HepG2 (cell line): ENCODE results near the gene TOR1A. TPM values are rescaled to one million over a fixed set of nuclear protein-coding genes. Genes with fewer than 3 reads are reported as not detected.

Source experiments
- ATAC-seq: fragments of 200-7000 bp; cut with Tn5 transposase; 3 replicates; pipeline ENCODE4 v1.9.1; 2020; ENCODE audit warnings: mild to moderate bottlenecking, moderate library complexity
- BruUV-seq: library from RNA; stranded (reverse); fragments of 400-500 nt; replicated peaks from 2 replicates; lab custom pipeline; 2021; lab: Mats Ljungman, UMichigan
- CTCF ChIA-PET: fragments of 300-600 bp; formaldehyde crosslinking; extraction: SDS; loops from one replicate; lab custom pipeline; 2021; ENCODE audit warnings: low total read pairs, inconsistent platforms, low intra/inter-chr PET ratio; lab: Yijun Ruan, JAX
- POLR2A ChIA-PET: fragments of 350-600 bp; sonication (Branson Sonifier 250); formaldehyde crosslinking; loops from one replicate; lab custom pipeline; 2020; ENCODE audit warnings: antibody characterized with exemption, inconsistent platforms; lab: Yijun Ruan, JAX
- DNase-seq: peaks from one replicate; pipeline ENCODE4 v3.0.0-alpha.2; 2015; ENCODE audit warnings: low spot score
- FAIRE-seq: peaks from 3 replicates; lab custom pipeline; 2011; peaks lifted over from hg19 to GRCh38; lab: Jason Lieb, UNC
- H2AFZ ChIP-seq: one replicate; pipeline ENCODE4 v1.6.1; 2011; ENCODE audit warnings: low read length, inconsistent platforms
- H3K27ac ChIP-seq: fragments of 300-600 bp; 3 replicates; pipeline ENCODE4 v1.8.0; 2011; ENCODE audit warnings: mixed run types, mild to moderate bottlenecking, mixed read lengths, low read length, inconsistent platforms; ENCODE audit not compliant: insufficient read depth; ENCODE audit errors: extremely low read length
- H3K27me3 ChIP-seq, 2 experiments: fragments of 200-600 bp in 1 of 2; 2 replicates in 1 of 2; 3 replicates in 1 of 2; pipeline versions ENCODE4 v1.6.0 to v1.8.0; 2011; ENCODE audit warnings: low read length in 2 of 2, mild to moderate bottlenecking in 2 of 2, moderate library complexity in 2 of 2, inconsistent platforms in 1 of 2; ENCODE audit not compliant: insufficient read depth in 2 of 2, control insufficient read depth in 1 of 2
- H3K36me3 ChIP-seq, 2 experiments: fragments of 200-600 bp in 1 of 2; replicated peaks in 1 of 2; 2 replicates in 1 of 2; 3 replicates in 1 of 2; pipeline versions ENCODE4 v1.5.1 to v1.8.0; 2011; ENCODE audit warnings: low read length in 2 of 2, inconsistent platforms in 1 of 2; ENCODE audit not compliant: insufficient read depth in 2 of 2, control insufficient read depth in 1 of 2
- H3K4me1 ChIP-seq: 2 replicates; pipeline ENCODE4 v1.5.1; 2012; ENCODE audit warnings: low read length, inconsistent platforms; ENCODE audit not compliant: insufficient read depth
- H3K4me2 ChIP-seq: 2 replicates; pipeline ENCODE4 v1.6.0; 2011; ENCODE audit warnings: low read depth, low read length, inconsistent platforms
- H3K4me3 ChIP-seq, 3 experiments: fragments of 200-600 bp in 1 of 3; sonication (generic), shearing (Covaris generic) in 1 of 3; replicated peaks in 1 of 3; 2 replicates each; pipeline ENCODE4 v1.5.1; 2011 to 2016; ENCODE audit warnings: low read length in 3 of 3, inconsistent platforms in 2 of 3, low read depth in 2 of 3, mild to moderate bottlenecking in 2 of 3, control low read depth in 1 of 3, mixed read lengths in 1 of 3; ENCODE audit not compliant: insufficient read depth in 1 of 3
- H3K79me2 ChIP-seq: one replicate; pipeline ENCODE4 v1.6.1; 2011; ENCODE audit warnings: low read length, inconsistent platforms; ENCODE audit not compliant: insufficient read depth
- H3K9ac ChIP-seq: 2 replicates; pipeline ENCODE4 v1.6.0; 2011; ENCODE audit warnings: mild to moderate bottlenecking, low read depth, low read length, inconsistent platforms; ENCODE audit not compliant: insufficient read depth
- H3K9me3 ChIP-seq: 2 replicates; pipeline ENCODE4 v1.5.1; 2012; ENCODE audit warnings: mild to moderate bottlenecking, low read length
- H4K20me1 ChIP-seq: 2 replicates; pipeline ENCODE4 v1.6.0; 2011; ENCODE audit warnings: inconsistent platforms, mild to moderate bottlenecking, low read length, moderate library complexity; ENCODE audit not compliant: insufficient read depth
- IKZF1 ChIP-seq: fragments of 450-650 bp; IDR thresholded peaks from 2 replicates; pipeline ENCODE4 v1.7.1; 2016
- KDM1A ChIP-seq: IDR thresholded peaks from 2 replicates; pipeline ENCODE4 v1.6.1; 2016; ENCODE audit warnings: missing compliant biosample characterization
- LRRFIP1 ChIP-seq: sonication (generic); formaldehyde crosslinking; conservative IDR thresholded peaks from 2 replicates; pipeline ENCODE4 v1.4.0; 2020; ENCODE audit warnings: missing genetic modification reagents
- REL ChIP-seq: sonication (generic); formaldehyde crosslinking; conservative IDR thresholded peaks from 2 replicates; pipeline ENCODE4 v1.8.0; 2022; ENCODE audit warnings: mild to moderate bottlenecking, missing genetic modification reagents, moderate library complexity
- RXRB ChIP-seq: IDR thresholded peaks from 2 replicates; pipeline ENCODE4 v1.6.1; 2016; ENCODE audit warnings: borderline replicate concordance, missing genetic modification reagents, missing compliant biosample characterization
- U2AF1 ChIP-seq: fragments of 200-400 bp; formaldehyde crosslinking; optimal IDR thresholded peaks from 2 replicates; pipeline ENCODE3; 2017; ENCODE audit warnings: mild to moderate bottlenecking, low read depth, low read length
- ZNF550 ChIP-seq: sonication (generic); formaldehyde crosslinking; IDR thresholded peaks from 2 replicates; pipeline ENCODE4 v1.4.0; 2020; ENCODE audit warnings: mild to moderate bottlenecking, missing genetic modification reagents, borderline replicate concordance
- ZSCAN20 ChIP-seq: sonication (generic); formaldehyde crosslinking; IDR thresholded peaks from 2 replicates; pipeline ENCODE4 v1.4.0; 2020; ENCODE audit warnings: missing genetic modification reagents, mild to moderate bottlenecking, borderline replicate concordance
- WGBS: methylation state at CpG from one replicate; pipeline ENCODE4 v1.1.6; 2017; ENCODE audit warnings: low lambda C conversion rate; 5-methylcytosine and 5-hydroxymethylcytosine counted together
- in situ Hi-C: cut with HindIII; loops from 2 replicates; pipeline ENCODE4 v1.10.0; 2017; ENCODE audit warnings: low pct_unique_long_range_greater_than_20kb; ENCODE audit not compliant: extremely low pct_ligation_motif_present
- intact Hi-C: fragments of 100-400 bp; cut with micrococcal nuclease; formaldehyde crosslinking; loops from one replicate; pipeline ENCODE4 v1.10.0; 2022; ENCODE audit not compliant: unreplicated experiment
- polyA plus RNA-seq, 8 experiments: library from polyadenylated mRNA; depleted of rRNA in 3 of 8; stranded (reverse) in 7 of 8; unstranded in 1 of 8; fragments of >200 nt; fragmentation: Illumina TruSeq in 4 of 8; extraction: Trizol in 4 of 8; gene quantifications; 2 replicates each; pipeline versions ENCODE4 v1.2.1 to v1.2.3, GENCODE V29; 2011 to 2016; ENCODE audit warnings: low read depth in 4 of 8, missing spikeins in 1 of 8, mixed read lengths in 1 of 8; ENCODE audit not compliant: insufficient read depth in 1 of 8
- total RNA-seq, 5 experiments: library from RNA; depleted of rRNA; stranded (reverse); fragments of >200 nt; fragmentation: Illumina TruSeq; extraction: Trizol; gene quantifications; 2 replicates each; pipeline ENCODE4 v1.2.3, GENCODE V29; 2016; ENCODE audit warnings: low read depth in 1 of 5
- TF ChIP-seq, protein P1 (sequence below): sonication (generic); formaldehyde crosslinking; IDR thresholded peaks from 2 replicates; pipeline ENCODE4 v1.4.0; 2020; ENCODE audit warnings: missing genetic modification reagents, borderline replicate concordance

The TOR1A gene
- total and polyA plus RNA-seq, 2 of the 13 experiments (the other 11 are each of a cell fraction or from before 2014, with no cell fraction given), result 31.6 to 41.4 TPM

DNA sequence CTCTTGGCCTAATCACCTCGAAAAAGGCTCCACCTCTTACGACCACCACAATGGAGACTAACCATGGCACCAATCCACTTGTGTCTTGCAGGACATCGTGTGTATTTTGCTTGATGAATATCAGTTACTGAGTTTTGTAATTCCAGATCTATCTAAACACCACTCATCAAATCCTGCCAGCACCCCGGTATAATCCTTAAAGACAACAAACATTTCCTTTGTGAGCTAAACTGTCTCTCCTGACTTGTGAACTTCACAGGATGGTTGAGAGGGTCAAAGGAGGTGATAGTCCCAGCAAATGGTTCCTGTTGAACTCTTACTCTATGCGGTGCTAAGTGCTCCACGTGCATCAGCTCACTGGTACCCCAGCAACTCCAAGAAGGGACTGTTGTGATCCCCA is 25.0 kb downstream of the TOR1A start:
- DNase-seq, result peak; percentile 31
- H2AFZ ChIP-seq, result no peak overlapping the region
- in situ Hi-C loops, result no loop called here

More for the DNA sequence above, 25.0 kb downstream of the TOR1A start:
- ATAC-seq (no peak), FAIRE-seq (no peak)
- Histone ChIP-seq H3K9me3 (no peaks in the 10 kb centered on the region), H3K4me1 (peaks cover 19% of the 10 kb centered on the region), H3K4me3 (no peak overlapping the region), H3K36me3 (no peaks in the 10 kb centered on the region), H3K27me3 (peaks cover 1 to 17% of the 10 kb centered on the region in 2 experiments; a peak in 3 of 5 replicates), H3K79me2 (peaks cover 5% of the 10 kb centered on the region), H4K20me1 (no peaks in the 10 kb centered on the region), H3K27ac (no peak overlapping the region), H3K9ac (no peak overlapping the region), H3K4me2 (no peak overlapping the region)
- CTCF ChIA-PET, result no interaction called here
- TF ChIP-seq, protein P1, sequence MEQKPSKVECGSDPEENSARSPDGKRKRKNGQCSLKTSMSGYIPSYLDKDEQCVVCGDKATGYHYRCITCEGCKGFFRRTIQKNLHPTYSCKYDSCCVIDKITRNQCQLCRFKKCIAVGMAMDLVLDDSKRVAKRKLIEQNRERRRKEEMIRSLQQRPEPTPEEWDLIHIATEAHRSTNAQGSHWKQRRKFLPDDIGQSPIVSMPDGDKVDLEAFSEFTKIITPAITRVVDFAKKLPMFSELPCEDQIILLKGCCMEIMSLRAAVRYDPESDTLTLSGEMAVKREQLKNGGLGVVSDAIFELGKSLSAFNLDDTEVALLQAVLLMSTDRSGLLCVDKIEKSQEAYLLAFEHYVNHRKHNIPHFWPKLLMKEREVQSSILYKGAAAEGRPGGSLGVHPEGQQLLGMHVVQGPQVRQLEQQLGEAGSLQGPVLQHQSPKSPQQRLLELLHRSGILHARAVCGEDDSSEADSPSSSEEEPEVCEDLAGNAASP (CRISPR knock-in tag), result peak; percentile 64; the same call in 1 of the 2 replicates
- TF ChIP-seq U2AF1 (no peak), KDM1A (no peak), ZSCAN20 (CRISPR knock-in tag) (no peak), LRRFIP1 (CRISPR knock-in tag) (no peak), IKZF1 (no peak), REL (CRISPR knock-in tag) (no peak), ZNF550 (CRISPR knock-in tag) (no peak), RXRB (0 out of 2 replicates have a peak, but pooled peaks have one; percentile 27)
- 0% methylated on average over 4 of the region's 6 CpGs for WGBS
- BruUV-seq, result no TSS peak
- intact Hi-C loops, result no loop called here
- POLR2A ChIA-PET, result interaction anchor here (0.7 kb wide), 1 partner anchor 466 kb away, joined by 4 read pairs; no protein-coding TSS in a partner anchor
